ENCODE measurements around the gene RAMACL.

GRCh38 chr6:166572370-166573261, 13.9 kb downstream of the RAMACL start:
- TF ChIP-seq FOXA1 (IDR thresholded peaks at IDR 0.05) (no peak), ZBTB33 (IDR thresholded peaks at IDR 0.05) (no peak), JUND (IDR thresholded peaks at IDR 0.05) (no peak)
